Measurements from ENCODE around the gene TOB1.
A peak's percentile ranks its signal among the peaks of the same experiment; 100 is the strongest.

Gene TOB1

GRCh38 chr17:50845240-50846147 lies 20.7 kb downstream of the TOB1 start:
- no peak for DNase-seq (ENCODE audit: low spot score)

GRCh38 chr17:50844117-50844700 lies 21.9 kb downstream of the TOB1 start:
- no peak for DNase-seq (ENCODE audit: low spot score)

- DNase-seq (ENCODE audit: low spot score), result no peak
Observed at GRCh38 chr17:50843150-50843905, 22.8 kb downstream of the TOB1 start.

GRCh38 chr17:50842506-50843149 lies 23.5 kb downstream of the TOB1 start:
- DNase-seq (ENCODE audit: low spot score), result no peak

- peak; percentile 93 for DNase-seq (ENCODE audit: low spot score)
Observed at GRCh38 chr17:50841949-50842354, 24.2 kb downstream of the TOB1 start.

GRCh38 chr17:50841277-50841948 lies 24.7 kb downstream of the TOB1 start:
- DNase-seq (ENCODE audit: low spot score), result no peak

GRCh38 chr17:50840311-50840851 lies 25.8 kb downstream of the TOB1 start:
- no peak for DNase-seq (ENCODE audit: low spot score)

GRCh38 chr17:50839591-50840310 lies 26.4 kb downstream of the TOB1 start:
- DNase-seq (ENCODE audit: low spot score), result no peak

- no peak for DNase-seq (ENCODE audit: low spot score)
Observed at GRCh38 chr17:50837980-50838954, 27.9 kb downstream of the TOB1 start.

- no peak for DNase-seq (ENCODE audit: low spot score)
Observed at GRCh38 chr17:50837286-50837979, 28.7 kb downstream of the TOB1 start.

GRCh38 chr17:50836826-50837225 lies 29.3 kb downstream of the TOB1 start:
- DNase-seq (ENCODE audit: low spot score), result no peak

- no peak for DNase-seq (ENCODE audit: low spot score)
Observed at GRCh38 chr17:50835301-50836234, 30.6 kb downstream of the TOB1 start, which contains the start of gene WFIKKN2. Gene WFIKKN2 (plus strand): TSS chr17:50835586. CDS start chr17:50835938, 352 bp downstream.

- no peak for DNase-seq (ENCODE audit: low spot score)
Observed at GRCh38 chr17:50834429-50835300, 31.5 kb downstream of the TOB1 start.

- DNase-seq (ENCODE audit: low spot score), result no peak
Observed at GRCh38 chr17:50833510-50834428, 32.4 kb downstream of the TOB1 start.

- DNase-seq (ENCODE audit: low spot score), result no peak
Observed at GRCh38 chr17:50832864-50833381, 33.2 kb downstream of the TOB1 start.
